HS-5 (cell line): ENCODE data around the gene PBX3.

Experiments used
- DNase-seq: peaks from one replicate; pipeline ENCODE4 v3.0.0-alpha.2; 2012; ENCODE audit warnings: low read depth

Gene PBX3

DNA sequence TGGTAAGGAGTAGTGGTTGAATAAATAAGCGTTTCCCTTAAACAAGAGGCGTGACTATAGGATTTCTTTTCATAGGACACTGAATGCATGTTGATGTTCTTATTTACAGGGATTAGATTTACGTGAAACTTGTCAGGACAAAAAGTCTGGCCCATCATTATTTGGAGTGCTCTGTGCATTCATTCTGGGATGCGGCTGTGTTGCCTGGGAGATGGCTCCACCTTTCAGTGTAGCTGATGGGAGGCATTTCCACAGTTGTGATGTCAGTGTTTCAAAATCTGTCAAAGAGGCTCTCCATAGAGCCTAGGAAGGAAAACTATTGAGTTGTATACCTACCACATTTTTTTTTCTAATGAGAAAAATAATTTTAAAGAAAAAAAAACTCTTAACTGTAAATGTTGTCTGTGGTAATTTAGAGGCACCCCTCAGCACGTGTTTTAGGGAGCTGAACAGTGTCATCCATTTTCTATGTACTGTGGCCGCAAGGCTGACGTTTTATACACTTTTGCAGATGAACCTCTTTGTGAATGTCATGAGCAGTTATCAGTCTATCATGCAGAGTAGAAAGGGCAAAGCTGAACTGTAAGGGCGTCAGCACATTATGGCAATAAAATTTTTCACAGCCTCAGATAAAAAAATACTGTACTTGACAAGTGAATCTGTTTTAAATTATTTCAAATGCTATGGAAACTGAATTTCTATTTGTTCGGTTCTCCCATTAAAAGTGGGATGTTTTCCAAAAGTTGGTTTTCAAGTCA is 202.7 kb downstream of the PBX3 start:
- no peak for DNase-seq

DNA sequence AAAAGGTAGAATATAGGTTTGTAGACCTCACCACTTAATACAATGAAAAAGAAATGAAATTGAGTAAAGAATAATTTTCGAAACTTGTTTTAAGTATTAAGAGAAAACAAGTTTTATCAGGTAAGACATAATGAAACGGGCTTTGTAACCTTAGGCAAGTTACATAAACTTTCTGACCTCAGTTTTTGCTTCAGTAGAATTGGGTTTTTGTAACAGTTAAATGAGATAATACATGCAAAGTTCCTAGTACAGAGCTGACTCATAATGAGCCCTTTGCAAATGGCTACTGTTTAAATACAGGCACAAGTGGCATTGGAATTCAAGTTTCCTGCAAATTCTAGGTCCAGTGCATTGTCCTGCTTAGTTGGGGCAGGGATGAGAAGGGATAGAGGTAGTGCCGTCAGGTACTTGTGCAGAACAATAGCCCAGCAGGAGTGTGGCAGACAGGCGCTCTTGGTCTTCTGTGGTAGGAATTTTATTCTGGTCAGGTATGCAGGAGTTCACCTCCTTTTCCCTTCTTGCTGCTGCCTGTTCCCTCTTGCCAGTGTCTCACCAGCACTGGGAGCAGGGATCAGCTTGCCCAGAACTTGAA is 203.8 kb downstream of the PBX3 start:
- no peak for DNase-seq

DNA sequence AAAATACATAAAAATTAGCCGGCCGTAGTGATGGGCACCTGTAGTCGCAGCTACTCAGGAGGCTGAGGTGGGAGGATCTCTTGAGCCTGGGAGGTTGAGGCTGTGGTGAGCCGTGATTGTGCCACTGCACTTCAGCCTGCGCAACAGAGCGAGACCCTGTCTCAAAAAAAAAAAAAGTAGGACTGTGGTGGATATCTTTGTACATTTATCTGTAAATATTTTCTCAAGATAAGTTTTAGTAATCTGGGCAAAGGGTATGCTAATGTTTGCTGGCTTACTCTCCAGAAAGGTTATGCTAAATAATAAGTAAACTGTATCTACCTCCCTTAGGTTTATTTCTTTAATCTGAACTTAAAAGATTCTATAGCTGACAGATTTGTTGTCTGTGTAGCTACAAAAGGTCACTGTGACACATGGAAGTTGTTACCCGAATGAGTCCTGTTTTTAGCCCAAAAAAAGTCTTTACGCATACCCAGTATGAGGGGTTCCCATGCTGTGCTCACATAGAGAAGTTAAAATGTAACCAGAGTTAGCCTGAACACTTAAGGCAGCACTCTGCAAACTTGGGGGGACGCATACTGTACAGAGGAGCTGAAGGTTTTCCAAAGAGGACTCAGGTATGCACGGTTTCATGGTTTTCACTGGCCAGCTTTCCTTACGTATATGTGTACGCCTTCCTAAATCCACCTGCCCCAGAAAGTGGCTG is 206.3 kb downstream of the PBX3 start:
- DNase-seq = no peak

DNA sequence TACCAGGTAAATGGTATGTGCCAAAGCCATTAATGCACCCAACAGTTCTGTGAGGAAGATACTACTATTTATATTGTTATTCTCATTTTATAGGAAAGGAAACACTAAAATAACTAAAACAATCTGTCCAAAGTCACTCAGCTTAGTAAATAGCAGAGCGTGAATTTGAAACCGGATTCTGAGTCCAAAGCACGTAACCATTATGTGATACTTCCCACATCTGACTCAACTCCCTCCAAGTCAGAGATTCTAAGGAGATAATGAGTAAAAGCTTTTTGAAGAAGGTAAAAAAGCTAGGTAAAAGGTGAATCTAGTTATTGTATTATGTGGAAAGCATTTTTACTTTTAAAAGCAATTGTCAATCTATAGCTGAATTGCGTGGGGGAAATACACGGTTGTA is 208.9 kb downstream of the PBX3 start:
- DNase-seq = no peak

DNA sequence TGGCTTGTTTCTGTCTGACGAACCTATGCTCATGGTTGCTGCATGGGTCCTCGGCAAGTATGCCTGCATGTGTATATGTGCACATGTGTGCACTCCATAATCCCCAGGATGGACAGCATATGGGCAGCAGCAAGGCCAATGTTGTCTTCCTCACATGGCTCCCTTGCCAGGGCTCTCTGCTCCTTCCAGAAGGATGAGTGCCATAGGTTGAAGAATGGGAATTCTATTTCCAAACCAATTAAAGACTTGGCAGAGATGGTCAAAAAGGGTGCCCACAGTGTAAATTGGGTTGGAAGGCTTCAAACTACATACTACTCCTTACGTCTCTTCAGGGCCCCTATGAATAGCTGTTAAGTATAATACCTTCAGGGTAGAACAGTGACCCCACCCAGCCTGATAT is 212.1 kb downstream of the PBX3 start:
- no peak for DNase-seq

DNA sequence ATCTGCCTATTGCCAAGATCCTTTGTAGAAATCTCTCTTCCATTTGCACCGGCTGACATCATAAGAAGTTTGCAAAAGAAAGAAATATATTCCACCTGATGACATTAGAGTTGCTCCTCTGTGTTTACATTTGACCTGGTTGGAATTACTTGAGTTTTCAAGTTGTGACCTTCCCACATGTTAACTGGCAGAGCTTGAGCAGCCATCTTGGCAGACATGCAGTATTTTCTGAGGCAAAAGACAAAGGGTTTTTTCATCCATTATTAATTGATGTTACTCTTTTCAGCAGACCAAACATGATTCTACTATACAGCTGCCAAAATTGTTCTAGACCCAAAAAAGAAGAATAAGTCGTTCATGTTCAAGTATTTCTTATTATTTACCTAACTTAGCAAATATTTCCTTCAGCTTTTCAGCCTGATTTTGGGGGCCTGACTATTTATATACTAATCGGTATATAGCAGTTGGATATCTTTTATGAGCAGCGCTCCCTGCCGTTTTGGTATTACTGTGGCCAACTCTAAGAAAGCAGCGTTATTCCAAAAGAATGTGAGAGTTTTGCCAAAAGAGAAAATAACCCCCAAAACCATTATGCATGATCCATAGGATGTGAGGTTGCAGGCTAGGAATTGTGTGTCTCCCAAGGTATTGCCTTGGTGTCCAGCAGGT is 212.9 kb downstream of the PBX3 start:
- no peak for DNase-seq

DNA sequence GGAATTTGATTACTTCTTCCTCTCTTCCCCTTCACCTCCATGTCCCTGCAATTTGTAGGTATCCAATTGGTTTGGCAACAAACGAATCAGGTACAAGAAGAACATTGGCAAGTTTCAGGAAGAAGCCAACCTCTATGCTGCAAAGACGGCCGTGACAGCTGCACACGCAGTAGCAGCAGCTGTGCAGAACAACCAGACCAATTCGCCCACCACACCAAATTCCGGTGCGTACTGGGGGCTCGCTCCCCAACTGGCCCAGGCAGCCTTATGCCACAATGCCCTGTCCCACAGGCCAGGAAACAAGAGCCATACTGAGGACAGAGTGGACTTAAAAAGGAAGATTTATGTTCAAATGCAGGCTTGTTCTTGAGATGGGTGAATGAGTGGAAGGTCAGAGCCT is 213.5 kb downstream of the PBX3 start:
- DNase-seq = no peak

DNA sequence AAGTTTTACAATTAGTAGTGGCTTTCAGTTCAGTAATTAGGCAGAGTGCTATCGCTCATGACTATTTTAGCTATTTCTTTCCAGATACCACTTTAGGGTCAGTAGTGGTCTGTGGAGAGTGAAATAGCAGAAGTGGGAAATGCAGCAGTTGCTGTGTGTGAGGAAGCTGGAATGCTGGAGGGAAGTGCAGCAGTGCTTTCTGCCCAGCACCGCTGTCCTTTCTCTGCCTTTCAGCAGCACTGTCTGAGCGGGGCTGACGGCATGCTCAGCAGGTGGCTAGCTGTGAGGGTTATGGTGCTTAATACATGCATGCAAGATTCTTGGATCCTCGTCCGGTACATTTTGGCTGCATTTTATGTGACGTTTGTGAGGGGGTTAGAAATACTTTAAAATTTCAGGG is 213.9 kb downstream of the PBX3 start:
- DNase-seq = no peak

DNA sequence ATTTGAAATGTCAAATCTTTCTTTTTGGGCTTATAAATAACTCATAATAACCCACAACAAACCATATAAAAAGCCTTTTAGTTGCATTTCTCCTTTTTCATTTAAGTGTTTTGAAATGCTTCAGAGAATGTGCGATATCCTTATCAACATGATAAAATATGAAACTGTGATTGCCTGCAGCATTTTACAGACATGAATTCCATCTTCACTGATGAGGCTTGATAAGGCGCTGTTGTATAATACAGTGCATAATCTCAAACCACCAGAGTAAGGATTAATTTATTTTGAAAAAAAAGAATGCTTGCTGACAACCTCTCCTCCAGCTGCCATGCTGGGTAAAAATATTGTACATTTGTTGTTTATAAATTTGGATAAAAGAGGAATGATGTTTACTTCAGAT is 216.8 kb downstream of the PBX3 start:
- DNase-seq = no peak

DNA sequence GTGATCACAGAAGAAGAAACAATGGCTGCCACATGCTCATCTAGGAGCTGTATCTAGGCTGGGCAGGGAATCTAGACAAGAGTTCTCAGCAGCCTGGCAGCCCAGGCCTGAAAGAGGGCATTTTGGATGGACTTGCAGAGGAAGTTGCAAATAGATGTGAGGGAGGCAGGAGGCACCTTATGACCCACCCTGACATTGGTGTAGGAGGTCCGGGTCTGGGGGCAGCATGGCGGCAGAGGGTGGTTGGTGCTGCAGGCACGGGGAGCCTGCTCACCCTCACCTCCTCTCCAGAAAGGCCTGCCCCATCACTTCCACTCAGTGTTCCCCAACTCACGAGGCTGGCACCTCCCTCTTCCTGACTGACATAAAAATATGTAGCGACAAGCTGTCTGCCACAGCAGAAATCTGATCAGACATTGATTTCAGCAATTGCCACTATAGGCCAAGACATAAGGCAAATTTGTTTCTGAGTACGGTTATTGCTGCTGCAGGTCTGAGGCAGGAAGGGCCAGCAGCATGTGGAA is 217.6 kb downstream of the PBX3 start:
- DNase-seq = no peak

DNA sequence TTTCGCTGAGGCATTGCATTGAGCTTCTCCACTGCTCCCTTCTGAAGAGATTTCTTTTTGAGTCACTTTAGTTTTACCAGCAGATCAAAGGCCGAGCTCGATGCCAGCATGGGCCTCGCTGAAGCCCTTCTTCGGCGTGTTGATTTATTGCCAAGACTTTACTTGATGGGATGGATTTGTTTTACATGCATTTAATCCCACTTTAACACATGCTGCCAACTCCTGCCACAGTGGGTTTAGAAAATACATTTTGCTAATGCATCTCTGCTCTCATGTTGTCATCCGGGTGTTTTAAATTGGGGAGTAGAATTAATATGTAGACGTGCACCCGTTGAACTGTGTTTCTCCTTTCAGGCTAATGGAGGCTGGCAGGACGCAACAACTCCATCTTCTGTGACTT is 218.3 kb downstream of the PBX3 start:
- no peak for DNase-seq

DNA sequence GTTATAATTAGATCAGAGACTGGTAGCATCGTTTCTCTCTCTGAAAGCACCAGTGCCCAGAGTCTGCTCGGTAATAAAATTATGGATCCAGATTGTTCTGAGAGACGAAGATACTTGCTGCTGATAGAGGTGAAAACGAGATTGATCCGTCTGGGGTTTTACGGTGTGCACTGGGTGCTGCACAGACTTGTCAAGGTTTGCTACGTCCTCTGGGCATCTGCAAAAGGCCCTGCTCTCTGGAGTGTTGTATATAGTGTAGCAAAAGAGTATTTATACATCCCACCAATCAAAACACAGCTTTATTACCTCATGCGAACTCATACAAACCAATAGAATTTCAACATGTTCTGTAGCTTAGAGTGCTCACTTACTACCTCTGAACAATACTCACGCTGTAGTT is 219.3 kb downstream of the PBX3 start:
- DNase-seq = no peak

DNA sequence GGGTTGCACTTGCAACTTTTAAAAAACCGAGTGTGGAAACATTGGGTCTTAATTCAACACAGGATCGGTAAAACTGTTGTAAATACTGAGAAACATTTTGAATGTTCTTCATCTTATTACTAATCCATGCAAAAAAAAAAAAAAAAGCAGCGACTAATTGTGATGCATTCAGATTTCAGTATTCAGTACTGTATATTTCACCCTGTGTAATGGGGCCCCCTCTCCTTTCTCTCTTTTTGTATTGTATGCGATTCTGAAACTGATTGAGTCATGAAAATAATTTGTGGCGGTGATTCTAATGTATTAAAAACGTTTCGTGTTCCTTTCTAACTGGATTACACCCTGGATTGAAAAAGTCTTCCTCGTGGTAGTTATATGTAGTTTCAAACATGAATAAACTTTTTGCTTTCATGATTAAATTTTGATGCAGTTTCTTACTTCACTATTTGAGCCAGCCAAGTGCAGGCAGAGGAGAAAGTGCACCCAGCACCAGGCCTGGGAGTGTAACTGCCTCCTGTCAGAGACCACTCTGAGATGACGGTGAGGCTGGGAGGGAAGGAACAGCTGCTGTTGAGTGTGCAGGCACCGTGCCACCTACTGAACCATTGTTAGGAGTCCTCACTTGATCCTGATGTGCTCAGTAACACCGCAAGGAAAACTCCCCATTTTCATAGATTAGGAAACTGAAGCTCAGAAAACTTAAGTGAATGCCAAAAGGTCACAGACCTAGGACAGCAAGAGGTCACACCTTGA is 220.0 kb downstream of the PBX3 start:
- DNase-seq = no peak

DNA sequence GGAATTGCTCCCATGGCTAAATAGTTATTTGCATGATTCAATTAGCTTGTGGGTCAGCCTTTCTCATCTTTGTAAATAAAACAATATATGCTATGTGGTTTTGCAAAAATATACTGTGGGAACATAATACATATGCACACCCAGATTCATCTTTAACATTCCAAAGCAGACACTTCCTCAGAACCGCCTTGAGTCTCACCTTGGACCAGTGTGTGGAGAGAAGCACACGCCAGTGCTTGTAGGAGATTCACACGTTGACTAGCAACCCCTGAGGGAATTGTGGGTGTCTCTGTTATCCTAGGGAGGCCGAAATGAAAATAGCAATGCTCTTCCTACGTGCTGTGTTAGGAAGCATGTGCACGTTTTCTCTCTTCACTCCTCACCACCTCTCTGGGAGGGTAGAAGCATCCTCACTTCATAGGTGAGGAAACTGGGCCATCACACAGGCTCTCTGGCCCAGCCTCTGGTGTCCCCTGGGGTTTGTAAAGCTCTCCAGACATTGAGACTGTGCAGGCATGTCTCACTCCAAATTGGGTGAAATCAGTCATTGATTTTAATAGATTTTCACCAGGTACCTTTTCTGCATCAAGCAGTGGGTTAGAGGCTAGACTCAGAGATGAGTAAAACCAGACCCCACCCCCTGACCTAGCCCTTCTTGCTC is 221.7 kb downstream of the PBX3 start:
- no peak for DNase-seq

DNA sequence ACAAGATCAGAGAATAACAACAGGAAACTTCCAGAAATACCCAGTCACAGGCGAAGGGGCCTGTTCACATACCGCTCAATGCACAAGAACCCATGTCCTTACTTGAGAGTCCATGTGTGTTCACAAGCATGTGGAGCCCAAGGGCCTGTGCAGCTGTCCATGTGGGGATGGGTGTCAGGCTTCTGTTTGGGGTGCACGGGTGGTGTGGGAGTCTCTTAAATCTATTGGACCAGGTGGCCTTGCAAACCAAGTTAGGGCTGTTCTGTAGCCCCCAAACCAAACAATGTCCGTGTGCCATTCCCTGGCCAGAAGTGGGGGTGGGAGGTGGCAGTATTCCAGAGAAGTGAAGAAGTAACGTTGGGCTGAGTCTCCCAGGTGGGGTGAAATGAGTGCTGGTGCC is 222.3 kb downstream of the PBX3 start:
- no peak for DNase-seq

DNA sequence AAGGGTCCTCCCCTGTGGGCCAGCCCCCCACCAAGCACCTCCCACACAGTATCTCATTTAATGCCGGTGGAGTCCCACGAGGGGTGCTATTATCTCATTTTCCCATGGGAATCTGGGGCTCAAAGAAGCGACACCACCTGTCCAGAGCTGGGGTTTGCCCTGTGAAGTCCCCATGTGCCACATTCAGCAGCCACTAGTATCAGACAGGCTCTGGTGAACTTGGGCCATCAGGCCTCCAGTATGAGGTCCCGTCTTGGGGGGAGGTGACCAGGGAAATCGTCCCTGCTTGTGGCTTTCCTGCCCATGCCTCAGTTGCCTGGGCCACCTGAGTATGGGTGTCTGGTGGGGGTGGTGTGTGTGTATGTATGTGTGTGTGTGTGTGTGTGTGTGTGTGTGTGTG is 222.7 kb downstream of the PBX3 start:
- no peak for DNase-seq

DNA sequence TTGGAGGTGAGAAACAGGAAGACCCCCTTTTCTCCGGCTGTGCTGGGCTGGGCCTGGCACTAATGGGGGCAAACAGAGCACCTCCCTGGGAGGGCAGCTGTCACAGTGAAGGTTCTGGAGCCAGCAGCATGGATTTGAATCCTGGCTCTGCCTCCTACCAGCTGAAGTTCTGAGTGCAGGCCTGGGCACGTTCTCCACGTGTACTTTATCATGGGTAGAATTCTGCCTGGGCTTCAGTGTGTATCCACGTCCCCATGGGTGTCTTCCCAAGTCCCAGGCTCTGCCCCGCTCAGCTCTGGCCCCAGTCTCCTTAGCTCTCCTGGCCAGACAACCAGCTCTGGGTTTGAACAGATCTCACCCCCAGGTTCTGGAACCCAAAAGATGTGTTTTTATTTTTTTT is 223.2 kb downstream of the PBX3 start:
- DNase-seq = no peak

DNA sequence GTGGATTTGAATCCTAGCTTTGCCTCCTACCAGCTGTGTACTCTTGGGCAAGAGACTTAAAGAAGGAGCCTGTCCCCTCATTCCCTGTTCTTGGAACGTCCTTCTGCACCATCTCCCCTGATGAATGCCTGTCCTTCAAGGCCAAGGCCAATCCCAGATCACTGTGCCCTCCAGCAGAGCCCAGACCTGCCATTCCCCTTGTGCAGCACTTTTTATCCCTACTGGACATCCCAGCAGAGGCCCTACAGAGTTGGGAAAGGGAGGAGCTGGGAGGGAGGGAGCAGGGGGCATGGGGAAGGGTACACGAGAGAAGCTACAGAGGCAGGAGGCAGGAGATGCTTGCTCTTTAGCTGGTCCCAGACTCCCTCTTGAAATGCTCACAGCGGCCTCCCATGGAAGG is 223.9 kb downstream of the PBX3 start:
- DNase-seq = no peak

DNA sequence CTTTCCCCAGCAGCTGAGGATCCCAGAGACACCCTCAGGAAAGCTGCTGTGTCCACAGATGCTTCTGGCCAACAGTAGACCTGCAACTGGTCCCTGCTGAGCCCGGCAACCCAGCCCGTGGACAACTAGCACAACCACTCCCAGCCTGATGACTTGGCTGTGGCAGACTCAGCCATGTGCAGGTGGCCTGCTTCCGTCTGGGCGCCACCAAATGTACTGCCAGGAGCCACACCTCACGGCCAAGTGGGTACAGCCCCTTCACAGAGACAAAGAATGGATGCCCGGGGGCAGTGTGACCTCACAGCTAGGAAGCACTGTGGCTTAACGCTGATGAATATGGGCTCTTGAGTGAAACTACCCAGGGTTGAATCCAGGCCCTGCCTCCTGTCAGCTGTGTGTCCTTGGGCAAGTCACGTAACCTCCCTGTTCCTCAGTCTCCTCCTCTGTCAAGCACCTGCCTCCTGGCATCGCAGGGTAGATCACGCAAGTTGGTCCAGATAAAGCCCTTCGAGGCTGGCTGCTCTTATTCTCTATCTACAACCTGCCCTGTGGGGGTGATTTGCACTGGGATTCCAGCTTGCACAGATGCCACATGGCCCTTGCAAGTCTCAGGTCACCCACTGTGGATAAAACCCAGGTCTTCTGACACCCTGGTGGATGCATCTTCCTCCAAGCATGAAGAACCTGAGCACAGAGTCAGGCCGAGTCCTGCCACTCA is 225.0 kb downstream of the PBX3 start:
- DNase-seq = no peak

DNA sequence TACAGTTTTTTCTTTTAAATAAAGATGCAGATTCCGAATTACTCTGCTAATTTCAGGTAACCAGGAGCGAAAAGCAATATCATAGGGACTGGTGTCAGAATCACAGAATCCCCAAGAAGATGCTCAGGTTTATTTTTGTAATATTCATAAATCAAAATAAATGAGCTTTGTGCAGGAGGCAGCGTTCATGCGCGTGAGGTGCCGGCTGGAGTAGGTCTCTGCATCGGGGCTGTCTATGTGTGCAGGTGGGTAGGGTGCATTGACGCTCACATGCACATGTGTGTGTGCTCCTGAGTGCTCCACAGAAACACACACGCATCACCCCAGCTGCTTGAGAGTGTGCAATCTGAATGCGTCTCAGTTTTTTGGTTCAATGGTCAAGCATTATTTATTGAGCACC is 226.4 kb downstream of the PBX3 start:
- no peak for DNase-seq

DNA sequence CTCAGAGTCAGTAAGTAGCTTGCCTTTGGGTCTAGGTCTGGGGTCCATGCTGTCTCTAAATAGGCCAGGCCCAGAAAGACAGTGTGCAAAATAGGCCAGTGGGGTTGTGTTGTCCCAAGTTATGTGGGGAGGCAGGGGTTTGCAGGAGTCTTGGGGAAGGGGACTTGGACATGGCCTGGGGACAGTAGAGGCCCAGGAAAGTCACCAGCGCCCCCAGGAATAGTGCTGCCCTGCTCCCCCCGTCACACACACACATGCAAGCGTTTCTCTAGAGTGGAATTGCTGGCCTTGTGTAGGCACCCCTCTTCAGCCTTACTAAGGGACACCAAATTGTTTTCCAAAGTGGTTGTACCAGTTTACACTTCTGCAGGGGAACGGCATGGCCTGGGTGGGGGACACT is 227.5 kb downstream of the PBX3 start:
- no peak for DNase-seq
